Measurements from ENCODE around the gene KCND3. TPM values are rescaled to one million over a fixed set of nuclear protein-coding genes. Genes with fewer than 3 reads are reported as not detected.

Gene KCND3
- polyA plus RNA-seq, 2 donors: 0.57 to 1.6 TPM

DNA sequence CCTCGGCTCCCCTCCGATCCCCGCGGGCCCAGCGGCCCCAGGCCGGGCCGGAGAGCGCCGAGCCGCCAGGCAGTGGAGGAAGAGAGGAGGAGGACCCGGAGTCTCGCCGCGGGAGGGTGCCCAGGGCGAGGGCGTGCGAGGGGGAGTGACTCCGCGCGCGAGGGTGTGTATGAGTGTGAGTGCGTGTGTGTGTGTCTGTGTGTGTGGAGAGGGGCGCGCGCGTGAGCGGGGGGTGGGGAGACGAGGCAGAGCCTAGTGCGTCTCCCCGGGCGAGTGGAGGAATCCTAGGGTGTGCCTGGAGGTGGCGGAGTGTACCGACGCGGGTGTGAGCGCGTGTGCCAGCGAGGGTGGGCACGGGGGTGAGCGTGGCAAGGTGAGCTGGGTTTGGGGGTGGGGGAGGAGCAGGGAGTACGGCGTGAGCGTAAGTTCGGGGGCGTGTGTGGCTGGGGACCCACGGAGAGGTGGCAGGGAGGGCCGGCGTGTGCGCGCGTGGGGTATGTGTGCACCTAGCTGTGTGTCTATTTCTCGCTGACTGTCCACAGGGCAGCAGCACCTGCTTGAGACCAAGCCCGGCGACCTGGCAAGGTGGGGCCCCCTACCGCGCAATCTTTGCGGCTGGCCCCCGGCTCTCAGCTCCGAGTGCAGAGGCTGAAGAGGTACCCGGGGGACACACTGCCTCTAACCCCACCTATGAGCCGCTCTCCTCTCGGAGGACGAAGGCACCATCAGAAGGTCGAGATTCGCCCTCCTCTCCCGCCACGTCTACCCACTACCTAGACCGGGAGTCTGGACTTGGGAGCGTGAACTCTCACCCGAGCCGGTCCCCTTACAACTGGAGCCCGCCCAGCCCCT, 784 bp upstream of the KCND3 start:
- Histone ChIP-seq H3K36me3 (ENCODE audit: control insufficient read depth in 2 of 2, insufficient read depth in 2 of 2, low read length in 1 of 2) (no peaks in the 10 kb centered on the region), H3K27ac (ENCODE audit: low read depth in 2 of 2, low read length in 1 of 2) (peak overlapping the region; percentile 27 to 50), H3K9me3 (ENCODE audit: control insufficient read depth in 2 of 2, insufficient read depth in 1 of 2, low read depth in 1 of 2, low read length in 1 of 2) (no peaks in the 10 kb centered on the region), H3K27me3 (ENCODE audit: control insufficient read depth in 1 of 2, insufficient read depth in 2 of 2, low read length in 2 of 2) (no peaks in the 10 kb centered on the region), H3K4me1 (ENCODE audit: control insufficient read depth in 2 of 2, insufficient read depth in 2 of 2, low read length in 1 of 2) (peaks cover 2 to 10% of the 10 kb centered on the region in 2 donors), H3K4me3 (ENCODE audit: low read depth in 1 of 2, low read length in 2 of 2) (peak overlapping the region; percentile 58 to 61)
- 1% methylated on average over 57 to 72 of the region's 72 CpGs for WGBS, 2 donors

DNA sequence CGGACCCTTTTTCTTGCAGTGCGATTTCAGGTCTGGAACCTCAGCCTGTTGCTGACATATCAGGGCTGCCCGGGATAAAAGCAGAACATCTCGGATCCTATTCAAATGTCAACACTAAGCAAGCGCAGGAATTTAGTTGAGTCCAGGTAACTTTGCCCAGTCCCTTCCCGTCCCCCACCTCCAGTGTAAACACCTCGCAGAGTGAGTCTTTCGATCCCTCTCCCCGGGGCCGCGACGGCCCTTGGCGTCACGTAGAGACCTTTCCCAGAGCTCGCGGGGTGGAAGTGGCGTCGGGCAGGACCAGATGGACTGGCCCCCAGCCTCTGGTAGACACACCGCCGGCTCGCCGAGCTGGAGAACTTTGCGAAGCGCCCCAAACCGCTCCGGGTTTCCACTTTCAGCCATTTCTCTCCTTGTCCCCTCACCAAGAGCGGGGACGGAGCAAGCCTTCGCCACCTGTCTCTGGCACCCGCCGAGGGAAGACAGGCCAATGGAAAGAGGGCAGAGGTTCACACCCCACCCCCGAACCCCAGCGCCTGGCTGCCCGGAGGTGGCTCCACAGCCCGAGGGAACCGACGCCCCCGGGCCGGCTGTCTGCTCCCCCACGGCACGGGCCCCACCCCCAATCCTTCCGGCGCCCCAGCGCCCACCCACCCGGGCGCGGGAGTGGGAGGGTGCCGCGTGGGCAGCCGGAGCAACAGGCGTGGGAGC, 570 bp downstream of the KCND3 start:
- H3K4me3 ChIP-seq (ENCODE audit: low read depth in 1 of 2, low read length in 2 of 2): peak overlapping the region; percentile 58 to 61
- no peaks in the 10 kb centered on the region for H3K27me3 ChIP-seq (ENCODE audit: control insufficient read depth in 1 of 2, insufficient read depth in 2 of 2, low read length in 2 of 2)
- no peaks in the 10 kb centered on the region for H3K36me3 ChIP-seq (ENCODE audit: control insufficient read depth in 2 of 2, insufficient read depth in 2 of 2, low read length in 1 of 2)
- H3K27ac ChIP-seq (ENCODE audit: low read depth in 2 of 2, low read length in 1 of 2): peak overlapping the region in 1 of 2 donors; percentile 37
- 4% methylated on average over 38 to 51 of the region's 51 CpGs for WGBS, 2 donors
- peaks cover 2 to 10% of the 10 kb centered on the region in 2 donors for H3K4me1 ChIP-seq (ENCODE audit: control insufficient read depth in 2 of 2, insufficient read depth in 2 of 2, low read length in 1 of 2)
- no peaks in the 10 kb centered on the region for H3K9me3 ChIP-seq (ENCODE audit: control insufficient read depth in 2 of 2, insufficient read depth in 1 of 2, low read depth in 1 of 2, low read length in 1 of 2)

DNA sequence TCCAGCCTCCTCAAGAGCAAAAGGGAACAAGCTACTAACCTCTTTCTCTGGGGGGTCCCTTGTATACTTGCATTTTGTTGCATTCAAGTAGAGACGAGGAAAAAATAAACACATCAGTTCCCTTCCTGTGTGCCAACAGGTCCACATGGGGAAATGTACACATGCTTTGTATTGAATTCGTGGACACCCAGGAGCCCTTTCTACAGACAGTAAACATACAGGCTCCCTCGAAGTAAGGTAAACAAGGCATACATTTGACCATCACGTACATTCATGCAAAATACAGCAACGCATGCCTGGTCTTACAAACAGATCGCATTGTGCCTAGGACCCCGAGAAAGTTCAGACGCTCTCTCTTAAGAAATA, 1.1 kb downstream of the KCND3 start:
- no peaks in the 10 kb centered on the region for H3K36me3 ChIP-seq (ENCODE audit: control insufficient read depth in 2 of 2, insufficient read depth in 2 of 2, low read length in 1 of 2)
- H3K27me3 ChIP-seq (ENCODE audit: control insufficient read depth in 1 of 2, insufficient read depth in 2 of 2, low read length in 2 of 2): no peaks in the 10 kb centered on the region
- H3K4me3 ChIP-seq (ENCODE audit: low read depth in 1 of 2, low read length in 2 of 2): peak overlapping the region in 1 of 2 donors; percentile 58
- no peak overlapping the region for H3K27ac ChIP-seq (ENCODE audit: low read depth in 2 of 2, low read length in 1 of 2)
- peaks cover 2 to 10% of the 10 kb centered on the region in 2 donors for H3K4me1 ChIP-seq (ENCODE audit: control insufficient read depth in 2 of 2, insufficient read depth in 2 of 2, low read length in 1 of 2)
- 30 to 39% methylated on average over 8 of the region's 8 CpGs for WGBS, 2 donors
- H3K9me3 ChIP-seq (ENCODE audit: control insufficient read depth in 2 of 2, insufficient read depth in 1 of 2, low read depth in 1 of 2, low read length in 1 of 2): no peaks in the 10 kb centered on the region

GRCh38 chr1:111987502-111987901, 2.0 kb downstream of the KCND3 start:
- Histone ChIP-seq H3K36me3 (ENCODE audit: control insufficient read depth in 2 of 2, insufficient read depth in 2 of 2, low read length in 1 of 2) (no peaks in the 10 kb centered on the region), H3K27me3 (ENCODE audit: control insufficient read depth in 1 of 2, insufficient read depth in 2 of 2, low read length in 2 of 2) (no peaks in the 10 kb centered on the region), H3K4me1 (ENCODE audit: control insufficient read depth in 2 of 2, insufficient read depth in 2 of 2, low read length in 1 of 2) (peaks cover 2 to 10% of the 10 kb centered on the region in 2 donors), H3K27ac (ENCODE audit: low read depth in 2 of 2, low read length in 1 of 2) (no peak overlapping the region), H3K9me3 (ENCODE audit: control insufficient read depth in 2 of 2, insufficient read depth in 1 of 2, low read depth in 1 of 2, low read length in 1 of 2) (no peaks in the 10 kb centered on the region), H3K4me3 (ENCODE audit: low read depth in 1 of 2, low read length in 2 of 2) (no peak overlapping the region)
- WGBS, 2 donors: 80 to 84% methylated on average over 4 of the region's 4 CpGs

DNA sequence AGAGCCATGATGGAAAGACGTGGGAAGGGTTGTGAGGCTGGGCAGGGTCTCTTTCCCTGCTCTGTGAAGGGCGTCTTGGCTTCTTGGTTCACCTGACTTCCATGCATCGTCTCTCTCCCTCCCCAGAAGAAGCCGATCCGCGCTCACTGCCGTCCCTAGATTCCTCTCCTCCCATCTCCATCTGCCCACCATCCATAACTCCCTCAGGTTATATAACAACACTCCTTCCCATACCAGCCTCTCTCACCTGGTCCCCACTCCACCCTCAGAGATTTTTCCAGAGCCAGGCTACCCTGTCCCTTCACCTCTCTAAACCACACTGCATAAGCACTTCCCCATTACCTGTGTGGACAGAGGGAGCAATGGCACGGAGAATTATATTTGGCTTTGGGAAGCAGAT, 6.0 kb downstream of the KCND3 start:
- Histone ChIP-seq H3K9me3 (ENCODE audit: control insufficient read depth in 2 of 2, insufficient read depth in 1 of 2, low read depth in 1 of 2, low read length in 1 of 2) (no peaks in the 10 kb centered on the region), H3K27ac (ENCODE audit: low read depth in 2 of 2, low read length in 1 of 2) (no peak overlapping the region), H3K27me3 (ENCODE audit: control insufficient read depth in 1 of 2, insufficient read depth in 2 of 2, low read length in 2 of 2) (no peaks in the 10 kb centered on the region), H3K4me3 (ENCODE audit: low read depth in 1 of 2, low read length in 2 of 2) (no peak overlapping the region), H3K4me1 (ENCODE audit: control insufficient read depth in 2 of 2, insufficient read depth in 2 of 2, low read length in 1 of 2) (no peaks in the 10 kb centered on the region), H3K36me3 (ENCODE audit: control insufficient read depth in 2 of 2, insufficient read depth in 2 of 2, low read length in 1 of 2) (peaks cover 0 to 4% of the 10 kb centered on the region in 2 donors)
- 85 to 86% methylated on average over 8 of the region's 8 CpGs for WGBS, 2 donors

- Histone ChIP-seq H3K27ac (ENCODE audit: low read depth in 2 of 2, low read length in 1 of 2) (no peak overlapping the region), H3K9me3 (ENCODE audit: control insufficient read depth in 2 of 2, insufficient read depth in 1 of 2, low read depth in 1 of 2, low read length in 1 of 2) (no peaks in the 10 kb centered on the region), H3K36me3 (ENCODE audit: control insufficient read depth in 2 of 2, insufficient read depth in 2 of 2, low read length in 1 of 2) (peaks cover 0 to 4% of the 10 kb centered on the region in 2 donors), H3K4me1 (ENCODE audit: control insufficient read depth in 2 of 2, insufficient read depth in 2 of 2, low read length in 1 of 2) (no peaks in the 10 kb centered on the region), H3K27me3 (ENCODE audit: control insufficient read depth in 1 of 2, insufficient read depth in 2 of 2, low read length in 2 of 2) (no peaks in the 10 kb centered on the region), H3K4me3 (ENCODE audit: low read depth in 1 of 2, low read length in 2 of 2) (no peak overlapping the region)
- WGBS, 2 donors: 97% methylated on average over 28 of the region's 28 CpGs
Measured at GRCh38 chr1:111982428-111982827, 7.0 kb downstream of the KCND3 start.

DNA sequence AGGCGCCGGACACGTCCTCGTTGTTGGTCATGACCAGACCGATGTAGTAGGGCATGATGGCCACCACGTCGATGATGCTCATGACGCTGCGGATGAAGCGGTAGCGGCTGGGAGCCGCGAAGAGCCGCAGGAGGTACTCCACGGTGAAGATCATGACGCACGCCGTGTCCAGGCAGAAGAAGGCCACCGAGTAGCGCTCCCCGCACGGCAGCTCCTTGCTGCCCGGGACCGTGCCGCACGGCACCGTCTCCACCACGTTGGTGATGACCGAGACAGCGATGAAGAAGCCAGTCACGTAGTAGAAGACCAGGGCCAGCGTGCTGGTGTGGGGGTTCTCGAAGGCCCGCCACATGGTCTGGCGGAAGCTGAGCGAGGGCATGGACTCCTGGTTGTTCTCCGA, 7.6 kb downstream of the KCND3 start:
- Histone ChIP-seq H3K27ac (ENCODE audit: low read depth in 2 of 2, low read length in 1 of 2) (no peak overlapping the region), H3K4me1 (ENCODE audit: control insufficient read depth in 2 of 2, insufficient read depth in 2 of 2, low read length in 1 of 2) (no peaks in the 10 kb centered on the region), H3K27me3 (ENCODE audit: control insufficient read depth in 1 of 2, insufficient read depth in 2 of 2, low read length in 2 of 2) (no peaks in the 10 kb centered on the region), H3K9me3 (ENCODE audit: control insufficient read depth in 2 of 2, insufficient read depth in 1 of 2, low read depth in 1 of 2, low read length in 1 of 2) (no peaks in the 10 kb centered on the region), H3K4me3 (ENCODE audit: low read depth in 1 of 2, low read length in 2 of 2) (no peak overlapping the region), H3K36me3 (ENCODE audit: control insufficient read depth in 2 of 2, insufficient read depth in 2 of 2, low read length in 1 of 2) (peaks cover 0 to 4% of the 10 kb centered on the region in 2 donors)
- 98% methylated on average over 37 of the region's 37 CpGs for WGBS, 2 donors

DNA sequence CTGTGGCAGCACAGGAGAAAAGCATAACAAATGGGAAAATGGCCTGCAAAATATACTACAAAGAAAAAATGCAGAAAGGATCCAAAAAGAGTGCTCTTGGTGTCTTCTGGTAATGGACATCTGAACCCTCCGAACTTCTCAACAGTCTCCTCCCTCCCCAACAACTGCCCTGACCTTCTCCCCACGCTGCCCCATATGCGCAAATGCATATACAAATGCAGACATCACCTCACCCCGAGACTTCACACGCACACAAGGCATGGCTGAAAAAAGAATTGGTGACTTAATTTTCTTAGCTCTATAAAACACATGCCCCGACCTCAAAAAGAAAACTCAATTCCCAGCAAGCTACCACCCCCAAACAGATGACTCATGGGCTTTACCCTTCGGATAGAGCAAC, 8.4 kb downstream of the KCND3 start:
- Histone ChIP-seq H3K9me3 (ENCODE audit: control insufficient read depth in 2 of 2, insufficient read depth in 1 of 2, low read depth in 1 of 2, low read length in 1 of 2) (no peaks in the 10 kb centered on the region), H3K4me1 (ENCODE audit: control insufficient read depth in 2 of 2, insufficient read depth in 2 of 2, low read length in 1 of 2) (no peaks in the 10 kb centered on the region), H3K4me3 (ENCODE audit: low read depth in 1 of 2, low read length in 2 of 2) (no peak overlapping the region), H3K36me3 (ENCODE audit: control insufficient read depth in 2 of 2, insufficient read depth in 2 of 2, low read length in 1 of 2) (peaks cover 0 to 4% of the 10 kb centered on the region in 2 donors), H3K27ac (ENCODE audit: low read depth in 2 of 2, low read length in 1 of 2) (no peak overlapping the region), H3K27me3 (ENCODE audit: control insufficient read depth in 1 of 2, insufficient read depth in 2 of 2, low read length in 2 of 2) (no peaks in the 10 kb centered on the region)
- WGBS, 2 donors: 68 to 75% methylated on average over 7 of the region's 7 CpGs

GRCh38 chr1:111980686-111981085, 8.8 kb downstream of the KCND3 start:
- Histone ChIP-seq H3K9me3 (ENCODE audit: control insufficient read depth in 2 of 2, insufficient read depth in 1 of 2, low read depth in 1 of 2, low read length in 1 of 2) (no peaks in the 10 kb centered on the region), H3K4me3 (ENCODE audit: low read depth in 1 of 2, low read length in 2 of 2) (no peak overlapping the region), H3K4me1 (ENCODE audit: control insufficient read depth in 2 of 2, insufficient read depth in 2 of 2, low read length in 1 of 2) (no peaks in the 10 kb centered on the region), H3K27ac (ENCODE audit: low read depth in 2 of 2, low read length in 1 of 2) (no peak overlapping the region), H3K27me3 (ENCODE audit: control insufficient read depth in 1 of 2, insufficient read depth in 2 of 2, low read length in 2 of 2) (no peaks in the 10 kb centered on the region), H3K36me3 (ENCODE audit: control insufficient read depth in 2 of 2, insufficient read depth in 2 of 2, low read length in 1 of 2) (peaks cover 0 to 4% of the 10 kb centered on the region in 2 donors)
- WGBS, 2 donors: 85 to 86% methylated on average over 6 of the region's 6 CpGs

Measured in esophagus (tissue), 2 donors.